Neutrophil (primary cell): ENCODE data around the gene WDR31.

Experiments used
- H3K27ac ChIP-seq: fragments of 200-600 bp; sonication (generic); 2 replicates; pipeline ENCODE4 v1.5.1; 2016; ENCODE audit warnings: mild to moderate bottlenecking, moderate library complexity
- H3K27me3 ChIP-seq: fragments of 200-600 bp; sonication (generic); 2 replicates; pipeline ENCODE4 v1.6.0; 2016; ENCODE audit warnings: mild to moderate bottlenecking
- H3K36me3 ChIP-seq: fragments of 200-600 bp; sonication (generic); 2 replicates; pipeline ENCODE4 v1.5.1; 2017
- H3K4me1 ChIP-seq, 2 experiments: fragments of 200-600 bp in 1 of 2; sonication (generic) in 1 of 2; 1 replicate in 1 of 2; 2 replicates in 1 of 2; pipeline versions ENCODE4 v1.5.1 to v1.6.1; 2013 to 2016; ENCODE audit warnings: low read depth in 1 of 2, low read length in 1 of 2, mild to moderate bottlenecking in 1 of 2, moderate library complexity in 1 of 2; ENCODE audit not compliant: control insufficient read depth in 1 of 2, insufficient read depth in 1 of 2
- H3K4me3 ChIP-seq, 2 experiments: fragments of 200-600 bp in 1 of 2; sonication (generic) in 1 of 2; 1 replicate in 1 of 2; 2 replicates in 1 of 2; pipeline ENCODE4 v1.5.1; 2013 to 2016; ENCODE audit warnings: low read depth in 1 of 2, low read length in 1 of 2, mild to moderate bottlenecking in 1 of 2, moderate library complexity in 1 of 2
- H3K9me3 ChIP-seq: fragments of 200-600 bp; sonication (generic); 2 replicates; pipeline ENCODE4 v1.5.1; 2016
- CTCF ChIP-seq: fragments of 200-600 bp; sonication (generic); IDR thresholded peaks from 2 replicates; pipeline ENCODE4 v1.5.1; 2016; ENCODE audit warnings: antibody characterized with exemption

The WDR31 gene

GRCh38 chr9:113352411-113352810 lies 12.3 kb upstream of the WDR31 start:
- H3K4me1 ChIP-seq, result peaks cover 17 to 19% of the 10 kb centered on the region in 2 experiments
- no peak for TF ChIP-seq CTCF
- H3K4me3 ChIP-seq, result no peak overlapping the region
- no peaks in the 10 kb centered on the region for H3K9me3 ChIP-seq
- no peaks in the 10 kb centered on the region for H3K36me3 ChIP-seq
- peaks cover 27% of the 10 kb centered on the region for H3K27me3 ChIP-seq
- H3K27ac ChIP-seq, result no peak overlapping the region

DNA sequence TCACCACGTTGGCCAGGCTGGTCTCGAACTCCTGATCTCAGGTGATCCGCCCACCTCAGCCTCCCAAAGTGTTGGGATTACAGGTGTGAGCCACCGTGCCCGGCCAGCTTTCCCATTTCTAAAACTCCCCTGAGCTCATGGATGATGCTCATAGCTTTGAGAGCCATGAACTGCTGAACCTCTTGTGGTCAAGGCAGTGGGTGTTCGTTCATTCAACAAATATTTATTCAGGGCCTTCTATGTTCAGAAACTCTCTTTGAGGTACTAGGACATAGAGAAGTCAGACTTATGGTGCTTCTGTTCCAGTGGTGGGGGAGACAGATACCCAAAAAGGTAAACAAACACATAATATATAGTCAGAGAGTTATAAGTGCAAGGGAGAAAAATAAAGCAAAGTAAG lies 11.9 kb upstream of the WDR31 start:
- Histone ChIP-seq H3K36me3 (no peaks in the 10 kb centered on the region), H3K27me3 (peaks cover 27% of the 10 kb centered on the region)
- no peak for TF ChIP-seq CTCF

GRCh38 chr9:113350937-113351336 lies 10.9 kb upstream of the WDR31 start:
- peaks cover 17 to 19% of the 10 kb centered on the region in 2 experiments for H3K4me1 ChIP-seq
- TF ChIP-seq CTCF, result no peak
- H3K4me3 ChIP-seq, result peak overlapping the region in 1 of 2 experiments; percentile 61
- no peaks in the 10 kb centered on the region for H3K9me3 ChIP-seq
- no peak overlapping the region for H3K27ac ChIP-seq
- H3K27me3 ChIP-seq, result peaks cover 27% of the 10 kb centered on the region
- H3K36me3 ChIP-seq, result no peaks in the 10 kb centered on the region

More for the DNA sequence above, 11.9 kb upstream of the WDR31 start:
- Histone ChIP-seq H3K4me3 (no peak overlapping the region), H3K27ac (no peak overlapping the region), H3K9me3 (no peaks in the 10 kb centered on the region), H3K4me1 (peaks cover 17 to 19% of the 10 kb centered on the region in 2 experiments)

- H3K4me1 ChIP-seq, result peaks cover 17 to 19% of the 10 kb centered on the region in 2 experiments
- H3K9me3 ChIP-seq, result no peaks in the 10 kb centered on the region
- no peak for TF ChIP-seq CTCF
- no peak overlapping the region for H3K27ac ChIP-seq
- H3K36me3 ChIP-seq, result no peaks in the 10 kb centered on the region
- peak overlapping the region; percentile 54 to 61 for H3K4me3 ChIP-seq
- peaks cover 27% of the 10 kb centered on the region for H3K27me3 ChIP-seq
Measured at GRCh38 chr9:113350107-113350661, 10.1 kb upstream of the WDR31 start.

DNA sequence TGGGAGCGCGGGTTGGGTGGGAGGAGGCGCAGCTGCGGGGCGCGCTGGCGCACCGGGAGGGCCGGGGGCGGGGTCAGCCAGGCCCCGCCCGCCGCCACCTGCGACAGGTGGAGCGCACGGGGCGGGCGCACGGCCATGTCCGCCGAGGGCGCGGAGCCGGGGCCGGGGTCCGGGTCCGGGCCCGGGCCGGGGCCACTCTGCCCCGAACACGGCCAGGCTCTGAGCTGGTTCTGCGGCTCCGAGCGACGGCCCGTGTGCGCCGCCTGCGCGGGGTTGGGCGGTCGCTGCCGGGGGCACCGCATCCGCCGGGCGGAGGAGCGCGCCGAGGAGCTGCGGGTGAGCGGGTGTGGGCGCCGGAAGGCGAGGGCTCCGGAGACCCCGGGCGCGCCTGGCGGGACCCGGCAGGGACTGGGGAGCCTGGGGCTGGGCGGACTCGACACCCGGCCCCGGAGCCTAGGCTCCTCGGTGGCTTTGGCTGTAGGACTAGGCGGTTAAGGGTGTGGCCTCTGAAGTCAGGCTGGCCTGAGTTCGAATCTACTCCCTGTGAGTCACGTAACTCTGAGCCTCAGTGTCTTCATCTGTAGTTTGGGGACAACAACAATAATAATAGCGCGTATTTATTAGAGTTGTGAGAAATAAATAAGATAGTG lies 9.5 kb upstream of the WDR31 start, which contains the start of gene BSPRY:
Gene BSPRY (plus strand): TSS at position 97 of the 650 bp plus-strand sequence. CDS start 39 bp downstream, at position 136.
- Histone ChIP-seq H3K27ac (no peak within 1 kb of the TSS), H3K27me3 (peaks cover 27% of the 10 kb centered on the region), H3K4me3 (peak within 1 kb of the TSS; percentile 54 to 61), H3K36me3 (no peaks in the 10 kb centered on the region), H3K4me1 (peaks cover 17 to 19% of the 10 kb centered on the region in 2 experiments), H3K9me3 (no peaks in the 10 kb centered on the region)
- no peak for TF ChIP-seq CTCF
